ENCODE results near the gene GALNT17.

DNA sequence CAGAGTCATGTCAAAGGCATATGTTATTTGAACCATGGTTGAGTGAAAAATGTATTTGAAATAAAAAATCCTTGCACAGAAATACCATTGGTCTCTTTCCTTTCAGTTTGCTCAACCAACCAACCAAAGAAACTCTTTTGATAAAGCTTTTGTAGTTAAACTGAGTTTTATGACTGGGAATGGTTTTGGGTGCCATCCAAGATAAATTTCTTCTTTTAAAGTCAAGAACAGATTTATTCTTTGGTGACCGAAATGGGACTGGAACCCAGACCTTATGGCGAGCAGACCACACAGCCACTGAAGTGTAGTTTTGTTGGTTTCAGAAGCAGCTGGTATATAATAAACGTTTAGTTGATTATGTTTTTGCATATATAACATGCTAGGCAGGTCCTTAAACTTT, 2.8 kb upstream of the GALNT17 start:
- TF ChIP-seq CTCF (IDR thresholded peaks at IDR 0.05) (no peak), POLR2A (IDR thresholded peaks at IDR 0.05) (no peak)
